HepG2 (cell line): ENCODE data around the gene NLRP6. TPM values are rescaled to one million over a fixed set of nuclear protein-coding genes. Genes with fewer than 3 reads are reported as not detected.

Experiments
- ARNT ChIP-seq: fragments of 450-650 bp; IDR thresholded peaks from 2 replicates; pipeline ENCODE4 v1.6.1; 2017
- BHLHE40 ChIP-seq: IDR thresholded peaks from 2 replicates; pipeline ENCODE4 v1.6.1; 2011; ENCODE audit warnings: low read length, improper control_type of control experiment
- CENPT ChIP-seq: sonication (generic); formaldehyde crosslinking; IDR thresholded peaks from 2 replicates; pipeline ENCODE4 v1.8.0; 2022; ENCODE audit warnings: low read depth, mild to moderate bottlenecking, moderate library complexity, missing genetic modification reagents
- CHD4 ChIP-seq: fragments of 200-600 bp; sonication (generic); IDR thresholded peaks from 2 replicates; pipeline ENCODE4 v1.7.0; 2017; ENCODE audit warnings: mild to moderate bottlenecking, low read length, borderline replicate concordance
- ETV5 ChIP-seq: IDR thresholded peaks from 2 replicates; pipeline ENCODE4 v1.6.1; 2018; ENCODE audit warnings: missing biosample characterization, missing genetic modification reagents, inconsistent platforms, borderline replicate concordance
- FOSL2 ChIP-seq: sonication (generic); formaldehyde crosslinking; IDR thresholded peaks from 2 replicates; pipeline ENCODE4 v1.4.0; 2020; ENCODE audit warnings: missing genetic modification reagents
- IRF2 ChIP-seq: IDR thresholded peaks from 2 replicates; pipeline ENCODE4 v1.6.1; 2018; ENCODE audit warnings: missing genetic modification reagents, missing compliant biosample characterization
- KDM5B ChIP-seq: sonication (generic); formaldehyde crosslinking; IDR thresholded peaks from 2 replicates; pipeline ENCODE4 v1.4.0; 2020; ENCODE audit warnings: missing genetic modification reagents, mild to moderate bottlenecking, borderline replicate concordance
- MEF2D ChIP-seq: sonication (generic); formaldehyde crosslinking; IDR thresholded peaks from 2 replicates; pipeline ENCODE4 v1.5.1; 2020; ENCODE audit warnings: mild to moderate bottlenecking, missing genetic modification reagents
- MIER3 ChIP-seq: IDR thresholded peaks from 2 replicates; pipeline ENCODE4 v1.6.1; 2016; ENCODE audit warnings: missing compliant biosample characterization, borderline replicate concordance
- MXI1 ChIP-seq: IDR thresholded peaks from 3 replicates; pipeline ENCODE4 v1.6.1; 2012; ENCODE audit warnings: low read depth, low read length, inconsistent platforms, borderline replicate concordance
- PAF1 ChIP-seq: IDR thresholded peaks from 2 replicates; pipeline ENCODE4 v1.6.1; 2016; ENCODE audit warnings: missing genetic modification reagents, missing compliant biosample characterization
- RARG ChIP-seq: sonication (generic); formaldehyde crosslinking; IDR thresholded peaks from 2 replicates; pipeline ENCODE4 v1.4.0; 2020; ENCODE audit warnings: low read depth, mild to moderate bottlenecking, missing genetic modification reagents
- SAFB2 ChIP-seq: sonication (generic); formaldehyde crosslinking; IDR thresholded peaks from 2 replicates; pipeline ENCODE4 v1.5.1; 2020; ENCODE audit warnings: missing genetic modification reagents, low read depth, mild to moderate bottlenecking, borderline replicate concordance
- SOX5 ChIP-seq: IDR thresholded peaks from 2 replicates; pipeline ENCODE4 v1.6.1; 2016; ENCODE audit warnings: borderline replicate concordance
- SYNCRIP ChIP-seq: fragments of 200-400 bp; formaldehyde crosslinking; IDR thresholded peaks from 2 replicates; pipeline ENCODE4 v1.6.1; 2018; ENCODE audit warnings: mild to moderate bottlenecking, low read depth, low read length; ENCODE audit not compliant: insufficient read depth
- ZNF124 ChIP-seq: sonication (generic); formaldehyde crosslinking; IDR thresholded peaks from 2 replicates; pipeline ENCODE4 v1.4.0; 2020; ENCODE audit warnings: missing genetic modification reagents
- ZNF17 ChIP-seq: sonication (generic); formaldehyde crosslinking; IDR thresholded peaks from 2 replicates; pipeline ENCODE4 v1.5.0; 2020; ENCODE audit warnings: mild to moderate bottlenecking, missing genetic modification reagents
- ZNF557 ChIP-seq: sonication (generic); formaldehyde crosslinking; IDR thresholded peaks from 2 replicates; pipeline ENCODE4 v1.4.0; 2020; ENCODE audit warnings: missing genetic modification reagents
- ZNF605 ChIP-seq: sonication (generic); formaldehyde crosslinking; IDR thresholded peaks from 2 replicates; pipeline ENCODE4 v1.8.0; 2022; ENCODE audit warnings: mild to moderate bottlenecking, missing genetic modification reagents
- ZNF75D ChIP-seq: sonication (generic); formaldehyde crosslinking; IDR thresholded peaks from 2 replicates; pipeline ENCODE4 v1.8.1; 2023; ENCODE audit warnings: missing genetic modification reagents, mild to moderate bottlenecking, borderline replicate concordance
- ZNF883 ChIP-seq: sonication (generic); formaldehyde crosslinking; IDR thresholded peaks from 2 replicates; pipeline ENCODE4 v1.5.1; 2020; ENCODE audit warnings: mild to moderate bottlenecking, missing genetic modification reagents; ENCODE audit errors: not compliant biosample characterization
- polyA plus RNA-seq, 8 experiments: library from polyadenylated mRNA; depleted of rRNA in 3 of 8; stranded (reverse) in 7 of 8; unstranded in 1 of 8; fragments of >200 nt; fragmentation: Illumina TruSeq in 4 of 8; extraction: Trizol in 4 of 8; gene quantifications; 2 replicates each; pipeline versions ENCODE4 v1.2.1 to v1.2.3, GENCODE V29; 2011 to 2016; ENCODE audit warnings: low read depth in 4 of 8, missing spikeins in 1 of 8, mixed read lengths in 1 of 8; ENCODE audit not compliant: insufficient read depth in 1 of 8
- total RNA-seq, 5 experiments: library from RNA; depleted of rRNA; stranded (reverse); fragments of >200 nt; fragmentation: Illumina TruSeq; extraction: Trizol; gene quantifications; 2 replicates each; pipeline ENCODE4 v1.2.3, GENCODE V29; 2016; ENCODE audit warnings: low read depth in 1 of 5
- TF ChIP-seq, protein P1 (sequence below): sonication (generic); formaldehyde crosslinking; IDR thresholded peaks from 2 replicates; pipeline ENCODE4 v1.9.0; 2021; ENCODE audit warnings: missing genetic modification reagents, borderline replicate concordance
- TF ChIP-seq, protein P2 (sequence below): sonication (generic); formaldehyde crosslinking; IDR thresholded peaks from 2 replicates; pipeline ENCODE4 v1.8.0; 2022; ENCODE audit warnings: missing genetic modification reagents, mild to moderate bottlenecking, moderate library complexity, borderline replicate concordance
- TF ChIP-seq, protein P3 (sequence below): sonication (generic); formaldehyde crosslinking; IDR thresholded peaks from 2 replicates; pipeline ENCODE4 v1.5.1; 2020; ENCODE audit warnings: missing genetic modification reagents, mild to moderate bottlenecking, borderline replicate concordance

NLRP6 gene
- total and polyA plus RNA-seq, 2 of the 13 experiments (the other 11 are each of a cell fraction or from before 2014, with no cell fraction given), result not detected

DNA sequence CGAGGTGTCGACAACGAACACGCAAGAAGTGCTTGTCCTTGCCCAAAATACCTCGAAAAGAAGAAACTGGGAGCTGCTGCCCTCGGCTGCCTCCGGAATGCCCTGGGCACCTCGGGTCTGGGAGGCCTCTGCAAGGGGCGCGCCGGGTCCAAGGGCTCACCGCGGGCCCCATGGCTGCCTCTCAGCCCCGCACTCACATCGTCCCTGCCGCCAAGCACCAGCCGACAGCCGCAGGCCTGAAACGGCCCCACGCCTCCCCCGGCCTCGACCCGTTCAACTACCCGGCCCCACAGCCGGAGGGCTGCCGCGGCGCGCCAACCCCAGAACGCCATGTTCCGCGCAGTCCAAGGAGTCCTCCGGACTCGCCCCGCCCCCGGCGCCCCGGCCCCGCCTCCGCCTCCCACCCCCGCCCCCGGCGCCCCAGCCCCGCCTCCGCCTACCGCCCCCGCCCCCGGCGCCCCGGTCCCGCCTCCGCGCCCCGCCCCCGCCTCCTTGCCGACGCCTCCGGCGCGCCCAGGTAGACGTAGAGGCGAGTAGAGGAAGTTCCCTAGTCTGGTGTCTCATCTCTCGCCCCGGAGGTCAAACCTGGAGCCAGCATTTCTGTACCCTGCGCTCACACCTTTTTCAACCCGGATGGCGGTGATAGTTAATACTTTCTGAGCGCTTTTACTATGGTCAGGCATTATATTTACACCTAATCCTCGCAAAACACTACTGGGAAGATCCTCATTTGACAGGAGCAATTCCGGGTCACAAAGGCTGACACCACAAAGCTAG is 42.0 kb upstream of the NLRP6 start, which contains the start of gene SIRT3 (continued):
- 0 out of 2 replicates have a peak, but pooled peaks have one; percentile 8 for TF ChIP-seq ETV5 (CRISPR knock-in tag)
- TF ChIP-seq SOX5 (CRISPR knock-in tag), result no peak
- no peak; the same call in 1 of the 2 replicates for TF ChIP-seq CHD4
- TF ChIP-seq, protein P1, sequence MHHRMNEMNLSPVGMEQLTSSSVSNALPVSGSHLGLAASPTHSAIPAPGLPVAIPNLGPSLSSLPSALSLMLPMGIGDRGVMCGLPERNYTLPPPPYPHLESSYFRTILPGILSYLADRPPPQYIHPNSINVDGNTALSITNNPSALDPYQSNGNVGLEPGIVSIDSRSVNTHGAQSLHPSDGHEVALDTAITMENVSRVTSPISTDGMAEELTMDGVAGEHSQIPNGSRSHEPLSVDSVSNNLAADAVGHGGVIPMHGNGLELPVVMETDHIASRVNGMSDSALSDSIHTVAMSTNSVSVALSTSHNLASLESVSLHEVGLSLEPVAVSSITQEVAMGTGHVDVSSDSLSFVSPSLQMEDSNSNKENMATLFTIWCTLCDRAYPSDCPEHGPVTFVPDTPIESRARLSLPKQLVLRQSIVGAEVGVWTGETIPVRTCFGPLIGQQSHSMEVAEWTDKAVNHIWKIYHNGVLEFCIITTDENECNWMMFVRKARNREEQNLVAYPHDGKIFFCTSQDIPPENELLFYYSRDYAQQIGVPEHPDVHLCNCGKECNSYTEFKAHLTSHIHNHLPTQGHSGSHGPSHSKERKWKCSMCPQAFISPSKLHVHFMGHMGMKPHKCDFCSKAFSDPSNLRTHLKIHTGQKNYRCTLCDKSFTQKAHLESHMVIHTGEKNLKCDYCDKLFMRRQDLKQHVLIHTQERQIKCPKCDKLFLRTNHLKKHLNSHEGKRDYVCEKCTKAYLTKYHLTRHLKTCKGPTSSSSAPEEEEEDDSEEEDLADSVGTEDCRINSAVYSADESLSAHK (CRISPR knock-in tag), result no peak
- TF ChIP-seq ZNF883 (CRISPR knock-in tag), result no peak
- no peak for TF ChIP-seq ZNF17 (CRISPR knock-in tag)
- TF ChIP-seq MEF2D, result no peak
- TF ChIP-seq CENPT (CRISPR knock-in tag), result no peak
- peak; percentile 68; the same call in 1 of the 3 replicates for TF ChIP-seq MXI1
- TF ChIP-seq SAFB2 (CRISPR knock-in tag), result no peak
- TF ChIP-seq MIER3, result no peak
- no peak; the same call in 1 of the 2 replicates for TF ChIP-seq FOSL2 (CRISPR knock-in tag)
- TF ChIP-seq ZNF557 (CRISPR knock-in tag), result no peak
- TF ChIP-seq, protein P2, sequence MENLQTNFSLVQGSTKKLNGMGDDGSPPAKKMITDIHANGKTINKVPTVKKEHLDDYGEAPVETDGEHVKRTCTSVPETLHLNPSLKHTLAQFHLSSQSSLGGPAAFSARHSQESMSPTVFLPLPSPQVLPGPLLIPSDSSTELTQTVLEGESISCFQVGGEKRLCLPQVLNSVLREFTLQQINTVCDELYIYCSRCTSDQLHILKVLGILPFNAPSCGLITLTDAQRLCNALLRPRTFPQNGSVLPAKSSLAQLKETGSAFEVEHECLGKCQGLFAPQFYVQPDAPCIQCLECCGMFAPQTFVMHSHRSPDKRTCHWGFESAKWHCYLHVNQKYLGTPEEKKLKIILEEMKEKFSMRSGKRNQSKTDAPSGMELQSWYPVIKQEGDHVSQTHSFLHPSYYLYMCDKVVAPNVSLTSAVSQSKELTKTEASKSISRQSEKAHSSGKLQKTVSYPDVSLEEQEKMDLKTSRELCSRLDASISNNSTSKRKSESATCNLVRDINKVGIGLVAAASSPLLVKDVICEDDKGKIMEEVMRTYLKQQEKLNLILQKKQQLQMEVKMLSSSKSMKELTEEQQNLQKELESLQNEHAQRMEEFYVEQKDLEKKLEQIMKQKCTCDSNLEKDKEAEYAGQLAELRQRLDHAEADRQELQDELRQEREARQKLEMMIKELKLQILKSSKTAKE, result no peak
- TF ChIP-seq, protein P3, sequence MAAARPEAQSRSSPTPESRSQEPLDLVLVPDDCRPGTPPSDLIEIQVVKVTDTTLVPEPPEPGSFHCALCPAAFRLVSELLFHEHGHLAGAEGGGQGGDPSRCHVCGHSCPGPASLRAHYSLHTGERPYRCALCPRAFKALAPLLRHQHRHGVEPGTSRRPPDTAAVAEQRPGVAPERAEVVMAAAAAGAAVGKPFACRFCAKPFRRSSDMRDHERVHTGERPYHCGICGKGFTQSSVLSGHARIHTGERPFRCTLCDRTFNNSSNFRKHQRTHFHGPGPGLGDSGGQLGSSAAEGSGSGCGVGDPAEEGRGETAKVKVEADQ (CRISPR knock-in tag), result 0 out of 2 replicates have a peak, but pooled peaks have one; percentile 14
- no peak for TF ChIP-seq IRF2 (CRISPR knock-in tag)
- no peak for TF ChIP-seq ZNF75D (CRISPR knock-in tag)
- TF ChIP-seq SYNCRIP, result no peak
- TF ChIP-seq KDM5B, result no peak
- TF ChIP-seq ARNT, result no peak
- TF ChIP-seq BHLHE40, result no peak
- no peak for TF ChIP-seq ZNF605 (CRISPR knock-in tag)
- no peak for TF ChIP-seq RARG (CRISPR knock-in tag)
- no peak for TF ChIP-seq ZNF124
- no peak for TF ChIP-seq PAF1
